SKM-1 treated with dmso at 0.1 percent for 144 hours (cell line): ENCODE data around the gene SORL1-AS1.
"Not testable (repeated sequence)": the region's sequence is repeated elsewhere in the genome, so short reads cannot be mapped to it uniquely, and the experiment has no call there.

ENCODE experiments used
- DNase-seq: peaks from one replicate; lab custom pipeline; 2025; ENCODE audit not compliant: unreplicated experiment; lab: John Stamatoyannopoulos, UW

SORL1-AS1 gene

GRCh38 chr11:121452609-121453150 is at the start of gene SORL1-AS1:
SORL1-AS1 (minus strand) TSS chr11:121452967.
- DNase-seq = no peak

- DNase-seq = no peak
Measured at GRCh38 chr11:121500717-121501116, 48.0 kb upstream of the SORL1-AS1 start.

- DNase-seq = no peak
Measured at GRCh38 chr11:121500275-121500674, 47.5 kb upstream of the SORL1-AS1 start.

- no peak for DNase-seq
Measured at GRCh38 chr11:121499405-121499804, 46.6 kb upstream of the SORL1-AS1 start.

GRCh38 chr11:121497176-121497998 is 44.6 kb upstream of the SORL1-AS1 start:
- DNase-seq = no peak

GRCh38 chr11:121494355-121495099 is 41.8 kb upstream of the SORL1-AS1 start:
- DNase-seq = peak; percentile 20

GRCh38 chr11:121489823-121490222 is 37.1 kb upstream of the SORL1-AS1 start:
- DNase-seq = no peak

GRCh38 chr11:121488641-121489040 is 35.9 kb upstream of the SORL1-AS1 start:
- no peak for DNase-seq

- no peak for DNase-seq
Measured at GRCh38 chr11:121488170-121488569, 35.4 kb upstream of the SORL1-AS1 start.

- DNase-seq = no peak
Measured at GRCh38 chr11:121487191-121487590, 34.4 kb upstream of the SORL1-AS1 start.

GRCh38 chr11:121486054-121486453 is 33.3 kb upstream of the SORL1-AS1 start:
- no peak for DNase-seq

GRCh38 chr11:121485216-121485615 is 32.4 kb upstream of the SORL1-AS1 start:
- DNase-seq = no peak

GRCh38 chr11:121483805-121484480 is 31.2 kb upstream of the SORL1-AS1 start:
- DNase-seq = no peak

- peak; percentile 2 for DNase-seq
Measured at GRCh38 chr11:121482231-121483129, 29.7 kb upstream of the SORL1-AS1 start.

- DNase-seq = not testable (repeated sequence)
Measured at GRCh38 chr11:121481484-121482230, 28.9 kb upstream of the SORL1-AS1 start.

- DNase-seq = no peak
Measured at GRCh38 chr11:121479698-121480238, 27.0 kb upstream of the SORL1-AS1 start.

- no peak for DNase-seq
Measured at GRCh38 chr11:121478895-121479697, 26.3 kb upstream of the SORL1-AS1 start.

GRCh38 chr11:121478226-121478894 is 25.6 kb upstream of the SORL1-AS1 start:
- DNase-seq = no peak
